K562 (cell line): ENCODE results near the gene MRPS6. TPM values are rescaled to one million over a fixed set of nuclear protein-coding genes. Genes with fewer than 3 reads are reported as not detected.

Experiments used
- ATAC-seq: fragments of 200-7000 bp; cut with Tn5 transposase; 3 replicates; pipeline ENCODE4 v1.9.1; 2020; ENCODE audit warnings: moderate library complexity
- BruUV-seq: library from RNA; stranded (reverse); fragments of 400-500 nt; replicated peaks from 2 replicates; lab custom pipeline; 2021; lab: Mats Ljungman, UMichigan
- CTCF ChIA-PET: fragments of 300-600 bp; formaldehyde crosslinking; extraction: SDS; loops from one replicate; lab custom pipeline; 2021; ENCODE audit warnings: low intra/inter-chr PET ratio; lab: Yijun Ruan, JAX
- POLR2A ChIA-PET: fragments of 300-600, 350-650 bp; sonication (Branson Sonifier 250); formaldehyde crosslinking; extraction: SDS; loops from one replicate; lab custom pipeline; 2021; ENCODE audit warnings: antibody characterized with exemption, inconsistent platforms; lab: Yijun Ruan, JAX
- DNase-seq, 4 experiments: peaks; one replicate each; pipeline versions ENCODE4 v3.0.0 to v3.0.0-alpha.2; 2011 to 2018; ENCODE audit warnings: low spot score in 3 of 4, mixed read lengths in 3 of 4; ENCODE audit errors: extremely low read depth in 1 of 4
- FAIRE-seq: peaks from 2 replicates; lab custom pipeline; 2011; peaks lifted over from hg19 to GRCh38; lab: Jason Lieb, UNC
- H2AFZ ChIP-seq: 2 replicates; pipeline ENCODE4 v1.6.0; 2011; ENCODE audit warnings: low read depth, low read length, control low read depth, inconsistent platforms
- H3K27ac ChIP-seq: fragments of 200-600 bp; 3 replicates; pipeline ENCODE4 v1.8.0; 2011; ENCODE audit warnings: low read depth, mild to moderate bottlenecking, control low read depth, inconsistent platforms, low read length, moderate library complexity, mixed read lengths; ENCODE audit errors: extremely low read depth
- H3K27me3 ChIP-seq, 2 experiments: fragments of 300-600 bp in 1 of 2; 2 replicates in 1 of 2; 3 replicates in 1 of 2; pipeline versions ENCODE4 v1.6.0 to v1.8.0; 2011; ENCODE audit warnings: inconsistent platforms in 2 of 2, low read length in 2 of 2, mild to moderate bottlenecking in 1 of 2, mixed read lengths in 1 of 2, moderate library complexity in 1 of 2; ENCODE audit not compliant: control insufficient read depth in 2 of 2, insufficient read depth in 2 of 2
- H3K36me3 ChIP-seq: fragments of 300-600 bp; 3 replicates; pipeline ENCODE4 v1.8.0; 2011; ENCODE audit warnings: mild to moderate bottlenecking, low read length, inconsistent platforms; ENCODE audit not compliant: control insufficient read depth, insufficient read depth
- H3K4me1 ChIP-seq, 2 experiments: fragments of 200-600 bp in 1 of 2; replicated peaks in 1 of 2; 2 replicates in 1 of 2; 3 replicates in 1 of 2; pipeline versions ENCODE4 v1.5.1 to v1.8.0; 2011; ENCODE audit warnings: inconsistent platforms in 2 of 2, low read length in 2 of 2, mild to moderate bottlenecking in 1 of 2, mixed read lengths in 1 of 2, moderate library complexity in 1 of 2; ENCODE audit not compliant: control insufficient read depth in 2 of 2, insufficient read depth in 2 of 2
- H3K4me2 ChIP-seq: 2 replicates; pipeline ENCODE4 v1.6.1; 2011; ENCODE audit warnings: low read length, control low read depth, inconsistent platforms, mixed read lengths; ENCODE audit not compliant: insufficient read depth
- H3K4me3 ChIP-seq: fragments of 200-600 bp; sonication (generic), shearing (Covaris generic); 2 replicates; pipeline ENCODE4 v1.5.1; 2016; ENCODE audit warnings: control low read depth, inconsistent platforms
- H3K79me2 ChIP-seq: fragments of 200-600 bp; 3 replicates; pipeline ENCODE4 v1.8.0; 2011; ENCODE audit warnings: low read length, inconsistent platforms; ENCODE audit not compliant: control insufficient read depth, insufficient read depth
- H3K9ac ChIP-seq, 2 experiments: 2 replicates each; pipeline versions ENCODE4 v1.6.0 to v1.6.1; 2011; ENCODE audit warnings: low read depth in 2 of 2, low read length in 2 of 2, control low read depth in 1 of 2, inconsistent platforms in 1 of 2, mild to moderate bottlenecking in 1 of 2, mixed read lengths in 1 of 2; ENCODE audit not compliant: insufficient read depth in 1 of 2
- H3K9me1 ChIP-seq: one replicate; pipeline ENCODE4 v1.6.0; 2011; ENCODE audit warnings: inconsistent platforms, mild to moderate bottlenecking, low read length, moderate library complexity; ENCODE audit not compliant: control insufficient read depth, insufficient read depth
- H3K9me3 ChIP-seq: replicated peaks from 2 replicates; pipeline ENCODE4 v1.5.1; 2011; ENCODE audit warnings: low read depth, low read length, inconsistent platforms; ENCODE audit not compliant: control insufficient read depth, insufficient read depth
- H4K20me1 ChIP-seq: replicated peaks from 2 replicates; pipeline ENCODE4 v1.6.1; 2011; ENCODE audit warnings: low read length, inconsistent platforms, mixed read lengths; ENCODE audit not compliant: control insufficient read depth, insufficient read depth
- GABPB2 ChIP-seq: fragments of 250-450 bp; sonication (Bioruptor Pico); conservative IDR thresholded peaks from 2 replicates; pipeline ENCODE4 v1.5.1; 2021; ENCODE audit warnings: mild to moderate bottlenecking
- KDM1A ChIP-seq, 2 experiments: fragments of 450-650 bp; IDR thresholded peaks; 2 replicates each; pipeline ENCODE4 v1.6.1; 2016; ENCODE audit warnings: mild to moderate bottlenecking in 2 of 2
- VEZF1 ChIP-seq: fragments of 200-800 bp; sonication (Bioruptor generic); IDR thresholded peaks from 2 replicates; pipeline ENCODE4 v1.6.1; 2017; ENCODE audit warnings: missing genetic modification characterization, missing compliant biosample characterization
- WGBS: fragments of 100-300 bp; shearing (Covaris generic); methylation state at CpG from one replicate; pipeline ENCODE4 v1.1.6; 2016; ENCODE audit warnings: low coverage, mixed read lengths; ENCODE audit not compliant: insufficient coverage; ENCODE audit errors: missing lambda C conversion rate; 5-methylcytosine and 5-hydroxymethylcytosine counted together
- in situ Hi-C: fragments of 300-500 bp; cut with MboI; formaldehyde crosslinking; loops from 4 replicates; pipeline ENCODE4 v1.15.0; 2018; ENCODE audit warnings: inconsistent platforms, mixed read lengths
- intact Hi-C: fragments of 100-400 bp; cut with micrococcal nuclease; formaldehyde crosslinking; loops from 2 replicates; pipeline ENCODE4 v1.14.2; 2022
- polyA plus RNA-seq, 8 experiments: library from polyadenylated mRNA; depleted of rRNA in 4 of 8; stranded (reverse) in 5 of 8; unstranded in 3 of 8; fragments of >200 nt; fragmentation: Nextera tagmentation in 2 of 8; fragmentation: Illumina TruSeq in 1 of 8; extraction: Ambion mirVana in 2 of 8; extraction: Trizol in 1 of 8; gene quantifications; 2 replicates each; pipeline versions ENCODE4 v1.2.1 to v1.2.3, GENCODE V29; 2011 to 2014; ENCODE audit warnings: inconsistent platforms in 1 of 8, missing spikeins in 1 of 8
- total RNA-seq, 7 experiments: library from RNA; depleted of rRNA in 6 of 7; stranded (reverse); fragments of >200 nt in 6 of 7; fragmentation: Illumina TruSeq in 2 of 7; extraction: Trizol in 2 of 7; gene quantifications; 2 replicates each; pipeline versions ENCODE4 v1.2.1 to v1.2.3, GENCODE V29; 2011 to 2021; ENCODE audit warnings: low replicate concordance in 1 of 7

MRPS6 gene
- total and polyA plus RNA-seq, 9 of the 15 experiments (the other 6 are each of a cell fraction or from before 2014, with no cell fraction given) = 26.1 to 72.0 (median 39.3) TPM

GRCh38 chr21:34129901-34130715, 56.7 kb downstream of the MRPS6 start:
- ATAC-seq = peak; percentile 59
- BruUV-seq = no TSS peak
- H3K9ac ChIP-seq = peak overlapping the region in 1 of 2 experiments; percentile 73; a peak in 2 of 4 replicates
- peak in 2 of 4 experiments; percentile 33 to 40 for DNase-seq
- H3K9me1 ChIP-seq = peaks cover 3% of the 10 kb centered on the region
- H4K20me1 ChIP-seq = no peaks in the 10 kb centered on the region
- POLR2A ChIA-PET = interaction anchor here (1.0 kb wide), 1 partner anchor 54 kb away, joined by 3 read pairs; no protein-coding TSS in a partner anchor
- H2AFZ ChIP-seq = no peak overlapping the region
- H3K4me1 ChIP-seq = peaks cover 3 to 17% of the 10 kb centered on the region in 2 experiments; a peak in 3 of 5 replicates
- 39% methylated on average over 4 of the region's 5 CpGs for WGBS
- CTCF ChIA-PET = no interaction called here
- H3K4me2 ChIP-seq = no peak overlapping the region
- H3K36me3 ChIP-seq = peaks cover 40% of the 10 kb centered on the region
- peaks cover 42% of the 10 kb centered on the region for H3K79me2 ChIP-seq
- H3K9me3 ChIP-seq = no peaks in the 10 kb centered on the region
- TF ChIP-seq VEZF1 (0 out of 2 replicates have a peak, but pooled peaks have one; percentile 14), GABPB2 (no peak), KDM1A (IDR thresholded peaks at IDR 0.05) (peak in 1 of 2 experiments; percentile 33; a peak in 1 of 4 replicates)
- TF ChIP-seq, all 486 proteins: peak for 2
- intact Hi-C loops = no loop called here
- H3K4me3 ChIP-seq = no peak overlapping the region
- in situ Hi-C loops = no loop called here
- H3K27ac ChIP-seq = no peak overlapping the region
- no peaks in the 10 kb centered on the region for H3K27me3 ChIP-seq
- no peak for FAIRE-seq
